ENCODE results near the gene GARIN6. TPM values are rescaled to one million over a fixed set of nuclear protein-coding genes. Genes with fewer than 3 reads are reported as not detected.
"Not testable (repeated sequence)": the region's sequence is repeated elsewhere in the genome, so short reads cannot be mapped to it uniquely, and the experiment has no call there.

The GARIN6 gene
- total and polyA plus RNA-seq, 8 donors = not detected

DNA sequence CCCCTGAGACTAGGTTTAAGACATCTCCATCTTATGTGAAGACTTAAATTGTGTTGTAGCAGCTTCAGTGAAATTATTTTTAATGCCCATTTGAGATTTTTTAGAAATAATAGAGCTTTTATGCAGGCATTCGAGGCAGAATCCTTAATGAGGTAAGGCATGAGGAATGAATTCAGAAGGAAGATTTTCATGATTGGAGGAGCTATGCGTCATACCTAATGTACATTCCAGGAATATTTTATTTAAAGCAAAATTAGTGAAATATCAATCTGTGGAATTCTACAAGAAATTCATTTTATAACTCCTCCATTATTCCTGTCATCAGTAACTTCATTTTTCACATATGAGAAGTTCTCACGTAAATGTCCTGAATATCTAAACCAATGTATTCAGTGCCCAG is 36.0 kb upstream of the GARIN6 start:
- Histone ChIP-seq H3K27ac (no peak overlapping the region), H3K4me1 (no peaks in the 10 kb centered on the region), H3K36me3 (no peaks in the 10 kb centered on the region), H3K27me3 (no peaks in the 10 kb centered on the region), H3K9me3 (no peaks in the 10 kb centered on the region), H3K4me3 (no peak overlapping the region)
- intact Hi-C loops (cut with DNase I) = no loop called here
- DNase-seq = no peak
- no peak for ATAC-seq
- TF ChIP-seq, protein P1, sequence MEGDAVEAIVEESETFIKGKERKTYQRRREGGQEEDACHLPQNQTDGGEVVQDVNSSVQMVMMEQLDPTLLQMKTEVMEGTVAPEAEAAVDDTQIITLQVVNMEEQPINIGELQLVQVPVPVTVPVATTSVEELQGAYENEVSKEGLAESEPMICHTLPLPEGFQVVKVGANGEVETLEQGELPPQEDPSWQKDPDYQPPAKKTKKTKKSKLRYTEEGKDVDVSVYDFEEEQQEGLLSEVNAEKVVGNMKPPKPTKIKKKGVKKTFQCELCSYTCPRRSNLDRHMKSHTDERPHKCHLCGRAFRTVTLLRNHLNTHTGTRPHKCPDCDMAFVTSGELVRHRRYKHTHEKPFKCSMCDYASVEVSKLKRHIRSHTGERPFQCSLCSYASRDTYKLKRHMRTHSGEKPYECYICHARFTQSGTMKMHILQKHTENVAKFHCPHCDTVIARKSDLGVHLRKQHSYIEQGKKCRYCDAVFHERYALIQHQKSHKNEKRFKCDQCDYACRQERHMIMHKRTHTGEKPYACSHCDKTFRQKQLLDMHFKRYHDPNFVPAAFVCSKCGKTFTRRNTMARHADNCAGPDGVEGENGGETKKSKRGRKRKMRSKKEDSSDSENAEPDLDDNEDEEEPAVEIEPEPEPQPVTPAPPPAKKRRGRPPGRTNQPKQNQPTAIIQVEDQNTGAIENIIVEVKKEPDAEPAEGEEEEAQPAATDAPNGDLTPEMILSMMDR (IDR thresholded peaks at IDR 0.05) = no peak

DNA sequence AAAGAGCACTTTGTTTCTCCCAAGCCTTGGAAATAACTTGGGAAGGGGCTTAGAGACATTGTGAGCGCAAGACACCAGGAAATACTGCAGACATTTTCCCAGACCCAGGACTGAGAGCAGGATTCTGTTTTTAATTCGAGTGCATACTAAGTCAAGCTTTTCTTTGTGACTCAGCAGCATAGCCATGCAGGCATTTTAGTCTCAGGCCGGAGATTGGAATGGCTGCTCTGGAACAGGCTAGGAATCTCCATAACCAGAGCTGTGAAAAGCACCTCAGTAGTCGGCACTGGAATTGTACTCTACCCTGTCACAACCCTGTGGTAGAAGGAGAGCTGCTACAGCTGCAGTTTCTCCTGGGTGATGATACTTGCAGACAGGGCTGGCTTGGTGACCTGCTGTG is 28.9 kb upstream of the GARIN6 start:
- no peak overlapping the region for H3K4me3 ChIP-seq
- intact Hi-C loops (cut with DNase I) = no loop called here
- H3K4me1 ChIP-seq = no peaks in the 10 kb centered on the region
- peaks cover 0 to 27% of the 10 kb centered on the region in 2 donors for H3K9me3 ChIP-seq
- DNase-seq = no peak
- ATAC-seq = no peak
- H3K27me3 ChIP-seq = no peaks in the 10 kb centered on the region
- no peak overlapping the region for H3K27ac ChIP-seq
- TF ChIP-seq, protein P1 (IDR thresholded peaks at IDR 0.05) = no peak
- no peaks in the 10 kb centered on the region for H3K36me3 ChIP-seq

DNA sequence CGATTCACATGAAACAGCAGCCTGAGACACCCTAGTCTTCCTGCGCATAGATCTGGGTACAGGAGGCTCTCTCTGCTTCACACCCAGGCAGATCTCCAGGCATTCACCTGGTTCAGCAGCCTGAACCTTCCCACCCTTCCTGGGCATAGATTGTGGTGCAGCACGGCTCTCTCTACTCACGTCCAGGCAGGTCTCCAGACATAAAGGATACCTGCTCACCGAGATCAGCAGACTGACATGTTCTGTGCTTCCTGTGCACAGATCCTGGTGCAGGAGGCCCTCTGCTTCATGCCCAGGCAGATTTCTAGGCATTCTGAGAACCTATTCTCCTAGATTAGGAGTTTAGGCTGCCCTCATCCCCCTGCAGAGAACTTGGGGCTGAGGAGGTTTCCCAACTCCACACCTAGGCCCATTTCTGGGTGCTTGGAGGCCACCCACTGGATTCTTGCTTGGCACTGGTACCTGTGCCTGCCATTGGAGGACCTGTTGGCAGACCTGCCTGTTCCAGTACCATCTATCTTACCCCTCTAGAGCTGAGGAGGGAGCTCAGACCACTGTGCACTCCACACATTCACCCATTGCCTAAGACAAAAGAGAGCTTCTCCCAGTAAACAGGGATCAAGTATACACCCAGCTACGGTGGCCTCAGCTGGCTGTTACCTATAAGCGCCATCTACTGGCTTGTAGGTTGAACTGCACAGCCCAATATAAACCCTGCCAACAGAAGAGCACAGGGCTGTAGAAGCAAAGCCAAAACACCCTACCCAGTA is 28.0 kb upstream of the GARIN6 start:
- Histone ChIP-seq H3K27me3 (no peaks in the 10 kb centered on the region), H3K36me3 (no peaks in the 10 kb centered on the region), H3K9me3 (peaks cover 0 to 27% of the 10 kb centered on the region in 2 donors), H3K4me1 (no peaks in the 10 kb centered on the region), H3K4me3 (no peak overlapping the region), H3K27ac (no peak overlapping the region)
- peak; percentile 71 for ATAC-seq
- DNase-seq = no peak
- TF ChIP-seq, protein P1 (IDR thresholded peaks at IDR 0.05) = peak; percentile 24 to 30
- intact Hi-C loops (cut with DNase I) = no loop called here

DNA sequence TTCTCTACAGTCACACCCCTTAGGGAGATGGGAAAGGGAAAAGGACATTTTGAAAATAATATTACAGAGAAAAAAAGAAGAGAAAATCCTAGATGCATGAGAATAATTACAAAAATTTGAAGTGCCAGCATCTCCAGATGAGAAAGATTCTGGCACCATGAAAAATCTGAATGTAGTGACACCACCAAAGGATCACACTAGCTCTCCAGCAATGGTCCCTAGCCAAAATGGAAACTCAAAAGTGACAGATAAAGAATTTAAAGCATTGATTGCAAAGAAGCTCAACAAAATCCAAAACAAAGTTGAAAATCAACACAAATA is 27.4 kb upstream of the GARIN6 start:
- ATAC-seq (no peak), DNase-seq (no peak)
- intact Hi-C loops (cut with DNase I) = no loop called here
- TF ChIP-seq, protein P1 (IDR thresholded peaks at IDR 0.05) = peak in 1 of 2 donors; percentile 3
- H3K4me1 ChIP-seq = no peaks in the 10 kb centered on the region
- no peak overlapping the region for H3K27ac ChIP-seq
- no peaks in the 10 kb centered on the region for H3K27me3 ChIP-seq
- no peaks in the 10 kb centered on the region for H3K36me3 ChIP-seq
- peaks cover 0 to 27% of the 10 kb centered on the region in 2 donors for H3K9me3 ChIP-seq
- no peak overlapping the region for H3K4me3 ChIP-seq

DNA sequence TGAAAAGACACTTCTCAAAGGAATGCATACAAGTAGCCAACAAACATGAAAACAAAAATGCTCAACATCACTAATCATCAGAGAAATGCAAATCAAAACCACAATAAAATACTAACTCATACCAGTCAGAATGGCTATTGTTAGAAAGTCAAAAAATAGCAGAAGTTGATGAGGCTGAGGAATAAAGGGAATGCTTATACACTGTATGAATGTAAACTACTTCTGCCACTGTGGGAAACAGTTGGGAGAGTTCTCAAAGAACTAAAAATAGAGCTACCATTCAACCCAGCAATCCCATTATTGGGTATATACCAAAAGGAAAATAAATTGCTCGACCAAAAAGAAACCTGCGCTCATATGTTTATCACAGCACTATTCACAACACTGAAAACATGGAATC is 23.0 kb upstream of the GARIN6 start:
- ATAC-seq; intact Hi-C loops (cut with DNase I); H3K36me3 ChIP-seq; H3K4me3 ChIP-seq; DNase-seq; H3K27me3 ChIP-seq; H3K4me1 ChIP-seq; H3K27ac ChIP-seq: not testable (repeated sequence)
- peaks cover 0 to 16% of the 10 kb centered on the region in 2 donors for H3K9me3 ChIP-seq

DNA sequence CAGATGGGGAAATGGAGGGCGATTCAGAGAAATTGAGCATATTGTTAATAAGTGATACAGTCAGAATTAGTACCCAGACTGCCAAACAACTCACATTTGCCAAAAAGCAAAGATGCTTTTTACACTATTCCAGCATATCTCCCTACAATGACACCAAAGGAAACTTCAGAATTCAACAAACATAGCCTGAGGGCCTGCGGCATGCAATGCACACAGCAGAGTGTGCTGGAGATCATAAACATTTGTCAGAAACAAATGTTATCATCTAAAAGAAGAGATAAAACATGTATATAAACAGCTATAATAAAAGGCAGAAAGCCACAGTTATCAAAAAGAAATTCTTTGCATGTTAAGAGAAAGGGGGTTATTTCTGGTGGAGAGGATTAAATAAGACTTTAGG is 20.1 kb upstream of the GARIN6 start:
- Histone ChIP-seq H3K36me3 (no peaks in the 10 kb centered on the region), H3K4me1 (no peaks in the 10 kb centered on the region), H3K27me3 (no peaks in the 10 kb centered on the region), H3K27ac (no peak overlapping the region), H3K4me3 (no peak overlapping the region), H3K9me3 (peaks cover 0 to 4% of the 10 kb centered on the region in 2 donors)
- DNase-seq = peak in 1 of 4 donors; percentile 6
- ATAC-seq = no peak
- TF ChIP-seq, protein P1 (IDR thresholded peaks at IDR 0.05) = no peak
- intact Hi-C loops (cut with DNase I) = no loop called here

All from left lung (tissue), 10 donors.